PC-9 (cell line): ENCODE measurements around the gene MIER2.

ENCODE experiments used
- EZH2 ChIP-seq: fragments of 200-600 bp; sonication (generic); IDR thresholded peaks from 2 replicates; pipeline ENCODE4 v1.8.0; 2017; ENCODE audit warnings: antibody characterized with exemption, low read depth
- TF ChIP-seq, protein P1 (sequence below): fragments of 200-600 bp; sonication (generic); conservative IDR thresholded peaks from 2 replicates; pipeline ENCODE4 v1.6.1; 2017; ENCODE audit warnings: mixed run types, antibody characterized with exemption, mild to moderate bottlenecking, moderate library complexity

DNA sequence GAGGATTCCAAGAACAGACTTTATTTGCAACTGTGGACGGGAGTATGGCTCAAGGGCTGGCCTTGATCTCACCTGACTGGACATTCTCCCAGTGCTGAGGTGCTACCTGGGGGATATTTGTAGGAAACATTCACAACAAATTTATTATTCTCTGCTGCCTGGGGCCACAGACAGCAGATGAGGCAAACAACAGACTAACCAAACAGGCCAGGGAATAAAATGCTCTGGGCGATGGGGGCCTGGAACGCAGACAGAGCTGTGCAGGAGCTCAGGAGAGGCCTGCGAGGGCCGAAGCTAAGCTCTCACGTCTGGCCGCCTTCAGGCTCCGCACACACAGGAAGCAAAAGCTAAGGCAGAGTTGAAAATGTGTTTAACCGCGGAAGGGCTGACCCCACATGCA, 61.2 kb downstream of the MIER2 start:
- TF ChIP-seq, protein P1, sequence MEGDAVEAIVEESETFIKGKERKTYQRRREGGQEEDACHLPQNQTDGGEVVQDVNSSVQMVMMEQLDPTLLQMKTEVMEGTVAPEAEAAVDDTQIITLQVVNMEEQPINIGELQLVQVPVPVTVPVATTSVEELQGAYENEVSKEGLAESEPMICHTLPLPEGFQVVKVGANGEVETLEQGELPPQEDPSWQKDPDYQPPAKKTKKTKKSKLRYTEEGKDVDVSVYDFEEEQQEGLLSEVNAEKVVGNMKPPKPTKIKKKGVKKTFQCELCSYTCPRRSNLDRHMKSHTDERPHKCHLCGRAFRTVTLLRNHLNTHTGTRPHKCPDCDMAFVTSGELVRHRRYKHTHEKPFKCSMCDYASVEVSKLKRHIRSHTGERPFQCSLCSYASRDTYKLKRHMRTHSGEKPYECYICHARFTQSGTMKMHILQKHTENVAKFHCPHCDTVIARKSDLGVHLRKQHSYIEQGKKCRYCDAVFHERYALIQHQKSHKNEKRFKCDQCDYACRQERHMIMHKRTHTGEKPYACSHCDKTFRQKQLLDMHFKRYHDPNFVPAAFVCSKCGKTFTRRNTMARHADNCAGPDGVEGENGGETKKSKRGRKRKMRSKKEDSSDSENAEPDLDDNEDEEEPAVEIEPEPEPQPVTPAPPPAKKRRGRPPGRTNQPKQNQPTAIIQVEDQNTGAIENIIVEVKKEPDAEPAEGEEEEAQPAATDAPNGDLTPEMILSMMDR = no peak
- no peak for TF ChIP-seq EZH2
